Naive thymus-derived CD4-positive, alpha-beta T cell (primary cell): ENCODE measurements around the gene NSF. TPM values are rescaled to one million over a fixed set of nuclear protein-coding genes. Genes with fewer than 3 reads are reported as not detected.
"Not testable (repeated sequence)": the region's sequence is repeated elsewhere in the genome, so short reads cannot be mapped to it uniquely, and the experiment has no call there.

Experiments
- ATAC-seq: fragments of 150-1000 bp; cut with Tn5 transposase; 2 replicates; pipeline ENCODE4 v1.10.0; 2021; ENCODE audit warnings: mild to moderate bottlenecking, moderate library complexity
- CTCF ChIA-PET: fragments of 350-600 bp; sonication (Branson Sonifier 250); formaldehyde crosslinking; loops from one replicate; lab custom pipeline; 2021; ENCODE audit warnings: antibody characterized with exemption; lab: Charles Lee
- POLR2A ChIA-PET: fragments of 350-600 bp; sonication (Branson Sonifier 250); formaldehyde crosslinking; loops from one replicate; lab custom pipeline; 2021; ENCODE audit warnings: antibody characterized with exemption, inconsistent platforms; lab: Charles Lee
- DNase-seq, 9 donors: peaks; one replicate each; pipeline versions ENCODE4 v3.0.0 to v3.0.0-alpha.2; 2020 to 2022; ENCODE audit warnings: mixed read lengths in 1 of 9
- H3K27ac ChIP-seq: one replicate; pipeline ENCODE4 v1.7.0; 2013; ENCODE audit warnings: mild to moderate bottlenecking, low read depth, low read length, moderate library complexity
- H3K27me3 ChIP-seq, 2 donors: one replicate each; pipeline ENCODE4 v1.7.0; 2013; ENCODE audit warnings: low read length in 2 of 2, mild to moderate bottlenecking in 2 of 2, moderate library complexity in 2 of 2; ENCODE audit not compliant: control insufficient read depth in 2 of 2, insufficient read depth in 2 of 2
- H3K36me3 ChIP-seq, 3 experiments: 1 replicate in 2 of 3; 2 replicates in 1 of 3; pipeline ENCODE4 v1.7.0; 2013; ENCODE audit warnings: low read length in 3 of 3, mild to moderate bottlenecking in 3 of 3, moderate library complexity in 1 of 3; ENCODE audit not compliant: insufficient read depth in 3 of 3, control insufficient read depth in 2 of 3
- H3K4me1 ChIP-seq, 2 donors: one replicate each; pipeline ENCODE4 v1.7.0; 2013; ENCODE audit warnings: low read length in 2 of 2, mild to moderate bottlenecking in 2 of 2, moderate library complexity in 1 of 2; ENCODE audit not compliant: control insufficient read depth in 2 of 2, insufficient read depth in 2 of 2
- H3K4me3 ChIP-seq: 2 replicates; pipeline ENCODE4 v1.7.0; 2013; ENCODE audit warnings: mild to moderate bottlenecking, low read length
- H3K9me3 ChIP-seq, 3 experiments: 1 replicate in 2 of 3; 2 replicates in 1 of 3; pipeline ENCODE4 v1.7.0; 2013; ENCODE audit warnings: low read length in 3 of 3; ENCODE audit not compliant: control insufficient read depth in 2 of 3
- H3K27ac Mint-ChIP-seq, 9 donors: one replicate each; pipeline ENCODE4 v1.8.0; 2020 to 2022; ENCODE audit warnings: mixed read lengths in 9 of 9, mild to moderate bottlenecking in 8 of 9, moderate library complexity in 5 of 9, inconsistent platforms in 2 of 9
- H3K27me3 Mint-ChIP-seq, 5 donors: one replicate each; pipeline ENCODE4 v1.8.0; 2021 to 2022; ENCODE audit warnings: mixed read lengths in 5 of 5, mild to moderate bottlenecking in 1 of 5
- H3K36me3 Mint-ChIP-seq, 5 donors: one replicate each; pipeline ENCODE4 v1.8.0; 2020 to 2022; ENCODE audit warnings: mixed read lengths in 5 of 5, mild to moderate bottlenecking in 3 of 5, inconsistent platforms in 1 of 5
- H3K4me1 Mint-ChIP-seq, 7 donors: one replicate each; pipeline ENCODE4 v1.8.0; 2020 to 2022; ENCODE audit warnings: mixed read lengths in 7 of 7, mild to moderate bottlenecking in 3 of 7, inconsistent platforms in 1 of 7
- H3K4me3 Mint-ChIP-seq, 10 donors: one replicate each; pipeline ENCODE4 v1.8.0; 2020 to 2022; ENCODE audit warnings: mild to moderate bottlenecking in 10 of 10, mixed read lengths in 10 of 10, moderate library complexity in 6 of 10, inconsistent platforms in 2 of 10
- H3K9me3 Mint-ChIP-seq, 11 donors: one replicate each; pipeline ENCODE4 v1.8.0; 2020 to 2022; ENCODE audit warnings: mixed read lengths in 11 of 11, mild to moderate bottlenecking in 4 of 11, inconsistent platforms in 1 of 11, moderate library complexity in 1 of 11
- intact Hi-C, 2 donors: fragments of 100-400 bp; cut with micrococcal nuclease; formaldehyde crosslinking; loops; one replicate each; pipeline ENCODE4 v1.15.1; 2023
- polyA plus RNA-seq, 2 donors: library from polyadenylated mRNA; unstranded; fragments of 300-500 nt; fragmentation: Illumina TruSeq; gene quantifications; one replicate each; pipeline ENCODE4 v1.2.3, GENCODE V29; 2021
- total RNA-seq, 6 experiments: library from RNA in 5 of 6; stranded (reverse) in 5 of 6; gene quantifications; 1 replicate in 5 of 6; 2 replicates in 1 of 6; pipeline ENCODE4 v1.2.3 and lab custom pipeline; 2021 to 2026

Gene NSF
- total and polyA plus RNA-seq, 7 experiments from 2014 or later: 13.0 to 59.8 (median 36.1) TPM

DNA sequence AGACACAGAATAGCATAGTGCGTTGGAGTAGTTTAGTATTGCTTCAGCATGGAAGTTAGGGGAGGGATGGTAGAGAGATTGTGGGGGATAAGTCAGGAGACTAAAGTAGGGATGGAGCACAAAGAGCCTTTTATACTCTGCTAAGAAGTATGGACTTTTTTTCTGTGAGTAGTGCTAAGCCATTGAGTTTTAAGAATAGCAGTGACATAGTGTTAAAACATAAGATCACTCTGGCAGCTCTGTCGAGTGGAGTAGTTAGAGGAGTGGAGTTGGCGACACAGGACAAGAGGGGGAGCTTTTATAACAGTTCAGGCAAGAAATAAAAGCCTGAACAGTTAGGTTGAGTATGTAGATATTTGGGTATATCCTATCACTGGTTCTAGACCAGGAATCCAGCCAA, 106.1 kb downstream of the NSF start:
- DNase-seq, POLR2A ChIA-PET: not testable (repeated sequence)

DNA sequence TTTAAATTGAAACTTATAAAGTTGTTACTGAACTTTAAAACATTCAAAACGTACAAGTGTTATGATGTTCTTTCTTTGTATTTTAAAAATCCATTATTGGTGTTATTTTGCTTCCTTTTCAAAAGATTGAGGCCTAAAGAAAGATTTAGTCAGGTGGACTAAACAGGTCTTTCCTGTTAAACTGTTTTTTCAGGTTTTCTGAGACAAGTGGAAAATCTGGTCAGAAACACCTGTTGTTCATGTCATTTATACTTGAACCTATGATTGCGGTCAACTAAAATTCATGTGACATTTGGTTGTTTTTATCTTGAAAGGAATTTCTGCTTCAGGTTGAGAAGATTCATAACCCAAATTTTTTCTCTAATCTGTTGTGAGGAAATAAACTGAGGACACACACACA, 108.5 kb downstream of the NSF start:
- H3K4me1 Mint-ChIP-seq, H3K9me3 Mint-ChIP-seq, H3K4me3 Mint-ChIP-seq, POLR2A ChIA-PET, H3K27ac Mint-ChIP-seq, H3K9me3 ChIP-seq, intact Hi-C loops, H3K4me3 ChIP-seq, ATAC-seq, H3K27ac ChIP-seq, CTCF ChIA-PET, H3K27me3 Mint-ChIP-seq, H3K36me3 ChIP-seq, H3K36me3 Mint-ChIP-seq, DNase-seq, H3K27me3 ChIP-seq, H3K4me1 ChIP-seq: not testable (repeated sequence)

More for the DNA sequence above, 106.1 kb downstream of the NSF start:
- H3K9me3 Mint-ChIP-seq, ATAC-seq, H3K4me1 ChIP-seq, H3K4me3 Mint-ChIP-seq, H3K27ac Mint-ChIP-seq, intact Hi-C loops, H3K36me3 Mint-ChIP-seq, H3K4me3 ChIP-seq, H3K27me3 Mint-ChIP-seq, CTCF ChIA-PET, H3K4me1 Mint-ChIP-seq, H3K27me3 ChIP-seq, H3K27ac ChIP-seq, H3K9me3 ChIP-seq, H3K36me3 ChIP-seq: not testable (repeated sequence)

- Mint-ChIP-seq H3K27me3 (no peaks in the 10 kb centered on the region), H3K36me3 (peaks cover 0 to 33% (median 21%) of the 10 kb centered on the region in 5 donors), H3K9me3 (no peaks in the 10 kb centered on the region), H3K27ac (no peak overlapping the region), H3K4me1 (peaks cover 0 to 10% (median 3%) of the 10 kb centered on the region in 7 donors), H3K4me3 (no peak overlapping the region)
- CTCF ChIA-PET: no interaction called here
- no peak for ATAC-seq
- peaks cover 0 to 36% (median 0%) of the 10 kb centered on the region in 3 experiments for H3K36me3 ChIP-seq
- no peaks in the 10 kb centered on the region for H3K27me3 ChIP-seq
- H3K4me1 ChIP-seq: no peaks in the 10 kb centered on the region
- no peak for DNase-seq
- no peak overlapping the region for H3K4me3 ChIP-seq
- H3K9me3 ChIP-seq: no peaks in the 10 kb centered on the region
- H3K27ac ChIP-seq: no peak overlapping the region
- POLR2A ChIA-PET: no interaction called here
- intact Hi-C loops: no loop called here
Measured at GRCh38 chr17:46717999-46718398, 127.5 kb downstream of the NSF start.

- intact Hi-C loops: no loop called here
- DNase-seq (no peak), ATAC-seq (no peak)
- Mint-ChIP-seq H3K4me3 (no peak overlapping the region), H3K27ac (no peak overlapping the region), H3K36me3 (peaks cover 5 to 27% (median 9%) of the 10 kb centered on the region in 5 donors), H3K27me3 (no peaks in the 10 kb centered on the region), H3K4me1 (peaks cover 0 to 9% (median 0%) of the 10 kb centered on the region in 7 donors), H3K9me3 (no peaks in the 10 kb centered on the region)
- Histone ChIP-seq H3K27ac (no peak overlapping the region), H3K36me3 (peaks cover 0 to 24% (median 0%) of the 10 kb centered on the region in 3 experiments), H3K4me1 (no peaks in the 10 kb centered on the region), H3K27me3 (no peaks in the 10 kb centered on the region), H3K4me3 (no peak overlapping the region), H3K9me3 (no peaks in the 10 kb centered on the region)
- ChIA-PET POLR2A (no interaction called here), CTCF (no interaction called here)
Measured at GRCh38 chr17:46719891-46720290, 129.4 kb downstream of the NSF start.

DNA sequence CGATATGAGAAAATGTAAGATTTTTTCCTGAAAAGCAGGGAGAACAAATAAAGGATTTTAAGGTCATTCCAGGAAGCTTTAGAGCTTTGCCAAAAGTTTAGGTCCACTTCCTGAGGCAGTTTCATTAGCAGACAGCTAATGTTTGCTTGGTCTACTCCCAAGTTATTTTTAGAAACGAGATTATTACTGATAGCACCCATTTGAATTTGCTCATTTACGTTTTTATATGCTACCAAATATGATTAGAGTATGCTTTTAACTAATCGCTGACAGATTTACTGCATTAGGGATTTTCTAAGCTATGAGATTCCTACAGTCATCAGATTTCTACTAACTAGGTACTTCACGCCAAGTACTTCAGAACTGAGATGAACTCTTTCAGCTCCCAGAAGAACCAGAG, 129.9 kb downstream of the NSF start:
- no peaks in the 10 kb centered on the region for H3K9me3 ChIP-seq
- H3K4me3 Mint-ChIP-seq: no peak overlapping the region
- intact Hi-C loops: no loop called here
- no peak overlapping the region for H3K27ac Mint-ChIP-seq
- no peaks in the 10 kb centered on the region for H3K27me3 Mint-ChIP-seq
- peaks cover 0 to 9% (median 0%) of the 10 kb centered on the region in 7 donors for H3K4me1 Mint-ChIP-seq
- H3K27ac ChIP-seq: no peak overlapping the region
- no peaks in the 10 kb centered on the region for H3K27me3 ChIP-seq
- DNase-seq: no peak
- H3K36me3 Mint-ChIP-seq: peaks cover 5 to 30% (median 9%) of the 10 kb centered on the region in 5 donors
- POLR2A ChIA-PET: no interaction called here
- H3K4me1 ChIP-seq: no peaks in the 10 kb centered on the region
- H3K9me3 Mint-ChIP-seq: no peaks in the 10 kb centered on the region
- peaks cover 0 to 19% (median 0%) of the 10 kb centered on the region in 3 experiments for H3K36me3 ChIP-seq
- no peak overlapping the region for H3K4me3 ChIP-seq
- CTCF ChIA-PET: no interaction called here
- no peak for ATAC-seq

GRCh38 chr17:46722662-46723285, 132.3 kb downstream of the NSF start:
- H3K4me3 ChIP-seq: no peak overlapping the region
- CTCF ChIA-PET: no interaction called here
- no peak overlapping the region for H3K27ac ChIP-seq
- no peaks in the 10 kb centered on the region for H3K9me3 ChIP-seq
- DNase-seq (no peak), ATAC-seq (no peak)
- H3K27me3 ChIP-seq: no peaks in the 10 kb centered on the region
- POLR2A ChIA-PET: no interaction called here
- intact Hi-C loops: no loop called here
- H3K4me1 Mint-ChIP-seq: peaks cover 0 to 9% (median 0%) of the 10 kb centered on the region in 7 donors
- no peaks in the 10 kb centered on the region for H3K27me3 Mint-ChIP-seq
- H3K36me3 Mint-ChIP-seq: peaks cover 7 to 41% (median 16%) of the 10 kb centered on the region in 5 donors
- no peaks in the 10 kb centered on the region for H3K4me1 ChIP-seq
- peaks cover 0 to 24% (median 0%) of the 10 kb centered on the region in 3 experiments for H3K36me3 ChIP-seq
- no peak overlapping the region for H3K27ac Mint-ChIP-seq
- no peaks in the 10 kb centered on the region for H3K9me3 Mint-ChIP-seq
- no peak overlapping the region for H3K4me3 Mint-ChIP-seq

- no peaks in the 10 kb centered on the region for H3K9me3 Mint-ChIP-seq
- no peak overlapping the region for H3K27ac ChIP-seq
- no peak overlapping the region for H3K27ac Mint-ChIP-seq
- DNase-seq (no peak), ATAC-seq (no peak)
- H3K9me3 ChIP-seq: no peaks in the 10 kb centered on the region
- POLR2A ChIA-PET: no interaction called here
- H3K4me1 ChIP-seq: no peaks in the 10 kb centered on the region
- no peak overlapping the region for H3K4me3 ChIP-seq
- peaks cover 7 to 56% (median 16%) of the 10 kb centered on the region in 5 donors for H3K36me3 Mint-ChIP-seq
- no peak overlapping the region for H3K4me3 Mint-ChIP-seq
- CTCF ChIA-PET: no interaction called here
- H3K4me1 Mint-ChIP-seq: peaks cover 0 to 9% (median 0%) of the 10 kb centered on the region in 7 donors
- H3K36me3 ChIP-seq: peaks cover 0 to 23% (median 3%) of the 10 kb centered on the region in 3 experiments
- H3K27me3 ChIP-seq: no peaks in the 10 kb centered on the region
- H3K27me3 Mint-ChIP-seq: no peaks in the 10 kb centered on the region
- intact Hi-C loops: no loop called here
Measured at GRCh38 chr17:46726206-46726605, 135.7 kb downstream of the NSF start.
